Measurements from ENCODE around the gene RAPH1.
A peak's percentile ranks its signal among the peaks of the same experiment; 100 is the strongest.

Gene RAPH1

GRCh38 chr2:203489531-203489930, 45.6 kb downstream of the RAPH1 start:
- DNase-seq (ENCODE audit: low read depth in 2 of 2) = no peak

- DNase-seq (ENCODE audit: low read depth in 2 of 2) = peak in 1 of 2 donors; percentile 14
Observed at GRCh38 chr2:203484266-203485112, 50.6 kb downstream of the RAPH1 start.

DNA sequence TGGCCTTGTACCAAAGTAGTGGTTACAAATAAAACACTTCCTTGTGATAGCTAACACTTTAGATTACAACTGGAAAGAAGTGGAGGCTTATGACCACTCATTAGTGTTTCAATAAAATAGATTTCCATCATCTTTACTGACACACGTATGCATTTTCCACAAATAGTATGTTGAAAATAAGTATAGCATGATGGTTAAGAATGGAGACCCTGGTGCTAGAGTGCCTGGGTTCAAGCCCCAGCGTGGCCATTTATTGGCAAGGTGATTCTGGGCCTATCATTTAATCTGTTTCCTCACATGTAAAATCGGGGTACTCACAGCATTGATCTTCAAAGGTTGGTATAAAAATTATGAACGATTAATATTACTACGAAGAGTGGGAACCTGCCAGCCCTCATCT, 54.5 kb downstream of the RAPH1 start:
- DNase-seq (ENCODE audit: low read depth in 2 of 2) = no peak

DNA sequence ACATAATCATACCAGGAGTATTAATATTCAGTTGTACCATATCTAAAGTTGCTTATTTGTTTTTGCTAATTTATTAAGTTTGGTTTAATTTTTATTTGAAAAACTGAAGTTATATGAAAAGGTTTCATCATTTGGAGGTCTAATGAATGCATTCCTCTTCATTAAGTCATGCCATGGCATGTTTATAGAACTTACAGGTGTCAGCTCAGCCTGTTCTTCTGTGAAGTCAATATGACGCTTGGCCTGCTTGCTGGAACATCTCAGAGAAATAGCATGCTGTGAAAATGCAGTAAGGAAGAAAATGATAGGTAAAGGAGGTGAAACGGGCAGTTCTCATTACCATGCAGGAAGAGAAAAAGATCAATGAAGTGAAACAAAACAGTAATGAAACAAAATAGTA, 58.2 kb downstream of the RAPH1 start:
- DNase-seq (ENCODE audit: low read depth in 2 of 2) = no peak

GRCh38 chr2:203471323-203471722, 63.8 kb downstream of the RAPH1 start:
- no peak for DNase-seq (ENCODE audit: low read depth in 2 of 2)

DNA sequence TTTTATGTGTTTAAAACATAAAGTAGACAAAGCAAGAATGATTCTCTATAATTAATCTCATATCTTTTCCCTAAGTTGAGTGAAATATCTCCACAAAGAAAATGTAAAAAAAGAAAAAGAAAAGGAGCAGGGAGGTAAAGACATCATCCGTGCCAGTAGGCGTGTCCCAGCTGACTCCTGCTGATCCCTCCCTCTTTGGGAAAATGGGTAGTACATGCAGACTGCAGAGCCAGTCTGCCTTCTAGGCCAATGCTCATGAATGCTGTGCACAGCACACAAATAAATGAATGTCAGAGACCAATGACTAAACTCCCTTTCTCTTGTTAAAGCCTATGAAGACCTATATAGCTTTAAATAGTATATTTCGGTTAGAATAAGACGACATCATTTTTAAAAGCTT, 64.7 kb downstream of the RAPH1 start:
- DNase-seq (ENCODE audit: low read depth in 2 of 2) = no peak

DNA sequence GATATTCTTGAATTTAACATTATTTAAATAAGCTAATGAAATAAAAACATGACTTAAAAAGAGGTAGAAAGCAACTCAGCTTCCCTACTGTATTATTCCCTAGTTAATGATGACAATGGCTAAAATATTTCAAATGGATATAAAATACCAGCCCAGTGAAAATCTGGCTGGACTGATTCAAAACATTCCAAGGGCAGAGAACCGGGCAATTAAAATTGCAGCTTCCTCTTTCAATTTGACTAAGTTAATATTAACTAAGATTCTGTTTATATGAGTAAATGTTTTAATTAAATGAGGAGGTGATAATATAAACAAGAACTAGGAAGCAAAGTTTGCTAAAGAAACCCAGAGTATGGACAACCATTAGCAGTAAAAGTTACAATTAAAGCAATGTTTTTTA, 65.6 kb downstream of the RAPH1 start:
- DNase-seq (ENCODE audit: low read depth in 2 of 2) = no peak

GRCh38 chr2:203463266-203463678, 71.8 kb downstream of the RAPH1 start:
- no peak for DNase-seq (ENCODE audit: low read depth in 2 of 2)

DNA sequence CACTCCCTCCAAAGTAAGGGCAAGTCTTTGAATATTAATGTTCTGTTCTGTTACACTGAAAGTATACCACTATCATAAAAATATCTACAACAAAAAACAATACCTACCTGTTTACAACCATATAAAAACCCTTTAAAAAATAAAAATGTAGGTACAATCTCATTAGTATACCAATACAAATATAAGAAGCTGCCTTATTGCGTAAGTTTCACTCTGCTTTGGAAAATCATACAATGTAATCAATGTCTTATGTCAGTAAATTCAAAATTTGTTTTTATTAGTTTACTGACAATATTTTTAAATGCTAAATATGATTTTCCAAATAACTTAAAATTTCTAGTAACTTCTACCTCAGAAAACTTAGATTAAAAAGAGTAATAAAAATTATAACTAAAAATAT, 72.8 kb downstream of the RAPH1 start:
- DNase-seq (ENCODE audit: low read depth in 2 of 2) = no peak

DNA sequence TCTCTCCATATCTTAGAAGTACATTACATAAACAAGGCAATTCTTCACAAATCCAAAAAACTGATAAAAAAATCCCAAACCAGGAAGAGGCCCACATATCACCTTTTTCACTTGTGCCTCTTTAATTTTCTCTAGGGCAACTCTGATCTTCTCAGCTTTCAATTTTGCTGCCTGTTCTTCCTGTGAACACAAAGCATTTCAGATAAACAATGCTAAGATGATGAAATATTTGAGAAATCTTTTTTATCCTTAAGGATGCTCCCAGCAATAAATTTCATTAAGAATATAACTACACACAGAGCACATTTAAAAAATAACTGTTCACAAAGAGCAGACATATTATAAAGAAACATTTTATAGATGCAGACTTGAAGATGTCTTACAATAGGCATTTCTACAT, 73.4 kb downstream of the RAPH1 start:
- DNase-seq (ENCODE audit: low read depth in 2 of 2) = no peak

- DNase-seq (ENCODE audit: low read depth in 2 of 2) = no peak
Observed at GRCh38 chr2:203455209-203455608, 79.9 kb downstream of the RAPH1 start.

DNA sequence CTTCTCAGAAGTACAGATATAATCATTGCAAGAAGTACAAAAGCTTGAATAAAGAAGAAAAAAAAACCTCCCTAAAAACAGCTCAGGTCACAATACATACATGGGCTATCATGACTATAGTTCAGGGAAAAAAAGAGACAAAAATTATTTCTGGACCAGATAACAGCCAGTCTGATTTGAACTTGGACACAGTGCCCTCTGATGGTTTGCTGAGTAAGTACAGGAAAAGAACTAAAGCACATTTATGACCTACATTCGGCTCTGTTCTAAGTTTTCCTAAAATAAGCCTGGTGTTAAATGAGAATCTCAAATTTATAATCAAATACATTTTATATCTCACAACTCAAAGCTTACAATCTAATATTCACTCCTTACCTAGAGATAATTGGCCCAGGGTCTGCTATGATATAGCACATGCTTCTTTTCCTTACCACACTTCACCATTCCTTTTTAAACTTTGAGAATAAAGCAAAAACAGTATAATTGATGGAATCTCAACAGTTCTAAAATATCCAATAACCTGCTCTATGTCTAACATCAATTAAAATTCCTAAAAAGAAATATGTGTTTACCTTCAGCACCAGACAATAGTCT, 81.1 kb downstream of the RAPH1 start:
- DNase-seq (ENCODE audit: low read depth in 2 of 2) = peak in 1 of 2 donors; percentile 14

DNA sequence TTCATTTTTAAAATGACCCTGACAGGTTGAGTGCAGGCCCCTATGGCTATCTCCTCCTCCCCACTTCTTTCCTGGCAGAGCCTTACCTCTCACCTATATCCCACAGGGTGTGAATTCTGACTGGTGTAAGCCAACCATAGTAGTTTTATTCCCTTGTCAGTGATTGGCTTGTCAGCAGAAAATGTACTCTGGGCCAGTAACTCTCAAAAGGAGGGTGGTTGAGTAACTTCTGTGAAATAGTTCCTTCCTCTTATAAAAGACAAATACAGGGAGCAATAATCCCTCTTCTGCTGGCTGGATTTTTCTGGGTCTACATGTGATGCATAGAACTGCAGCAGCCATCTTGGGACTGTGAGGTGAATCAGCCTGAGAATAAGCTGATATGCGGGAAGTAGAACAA, 83.4 kb downstream of the RAPH1 start:
- no peak for DNase-seq (ENCODE audit: low read depth in 2 of 2)

GRCh38 chr2:203451011-203451410, 84.1 kb downstream of the RAPH1 start:
- DNase-seq (ENCODE audit: low read depth in 2 of 2) = no peak

DNA sequence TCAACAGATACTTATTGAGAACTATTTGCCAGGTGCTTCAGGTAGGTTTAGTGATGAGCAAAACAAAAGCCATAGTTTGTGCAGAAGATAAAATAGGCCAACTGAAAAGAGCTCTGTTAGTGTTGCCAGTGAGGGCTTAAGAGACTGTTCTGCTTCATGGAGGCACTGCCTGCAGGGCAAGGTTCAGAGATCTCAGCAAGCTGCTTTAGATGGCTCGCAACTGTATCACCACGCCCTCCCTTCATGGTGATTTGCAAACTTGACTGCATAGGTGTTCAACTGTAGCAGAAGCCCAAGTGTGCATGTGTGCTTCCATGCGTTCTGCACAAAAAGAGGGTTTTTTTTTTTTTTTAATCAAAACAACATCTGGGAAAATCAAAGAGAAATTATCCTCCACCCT, 84.5 kb downstream of the RAPH1 start:
- DNase-seq (ENCODE audit: low read depth in 2 of 2) = no peak

DNA sequence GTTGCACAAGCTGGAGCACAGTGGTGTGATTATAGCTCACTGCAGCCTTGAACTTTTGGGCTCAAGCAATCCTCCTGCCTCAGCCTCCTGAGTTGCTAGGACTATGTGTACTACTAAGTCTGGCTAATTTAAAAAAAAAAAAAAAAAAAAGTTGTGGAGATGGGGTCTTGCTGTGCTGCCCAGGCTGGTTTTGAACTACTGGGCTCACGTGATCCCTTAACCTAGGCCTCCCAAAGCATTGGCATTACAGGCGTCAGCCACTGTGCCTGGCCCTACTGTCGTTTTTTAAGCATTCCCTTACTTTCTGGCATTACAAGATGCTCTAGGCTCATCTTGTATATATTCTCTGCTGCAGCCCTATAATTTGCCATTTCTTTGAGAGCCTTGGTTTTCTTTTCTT, 88.3 kb downstream of the RAPH1 start:
- no peak for DNase-seq (ENCODE audit: low read depth in 2 of 2)

- DNase-seq (ENCODE audit: low read depth in 2 of 2) = no peak
Observed at GRCh38 chr2:203446071-203446481, 89.0 kb downstream of the RAPH1 start.

GRCh38 chr2:203444738-203445137, 90.4 kb downstream of the RAPH1 start:
- DNase-seq (ENCODE audit: low read depth in 2 of 2) = no peak

DNA sequence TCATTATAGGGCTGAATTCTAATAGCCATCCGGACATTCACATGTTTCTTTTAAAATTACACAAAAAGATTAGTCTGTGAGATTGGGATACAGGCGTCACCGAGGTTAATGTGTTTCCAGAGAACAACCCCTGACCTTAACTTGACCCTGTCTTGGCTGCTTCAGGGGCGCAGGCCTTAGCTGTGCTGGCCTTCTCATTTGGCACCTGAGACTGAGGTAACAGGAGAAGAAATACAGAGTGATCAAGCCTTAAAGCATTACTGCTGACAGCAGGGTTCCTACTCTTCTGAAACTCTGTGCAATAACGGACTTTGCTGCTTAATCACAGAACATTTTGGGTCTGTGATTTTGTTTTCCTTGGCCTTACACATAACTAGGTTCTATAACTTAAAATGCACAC, 92.6 kb downstream of the RAPH1 start:
- DNase-seq (ENCODE audit: low read depth in 2 of 2) = no peak

DNA sequence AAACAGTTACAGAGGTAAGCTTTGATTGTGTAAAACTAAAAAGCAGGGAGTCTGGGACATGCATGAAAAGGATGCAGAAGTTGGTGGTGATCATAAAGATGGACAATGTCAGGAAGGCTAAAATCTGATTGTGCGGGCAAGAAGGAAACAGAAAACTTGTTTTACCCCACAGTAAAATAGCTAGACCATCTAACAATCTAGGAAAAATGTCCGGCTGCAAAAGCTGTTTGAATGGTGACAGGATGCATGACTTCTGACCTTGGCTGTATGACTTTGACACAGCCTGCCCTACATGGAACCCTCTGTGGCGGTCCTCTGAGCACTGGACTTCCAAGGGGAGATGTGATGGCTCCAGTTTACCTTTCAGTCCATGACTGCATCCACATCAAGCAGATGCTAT, 93.6 kb downstream of the RAPH1 start:
- no peak for DNase-seq (ENCODE audit: low read depth in 2 of 2)

- DNase-seq (ENCODE audit: low read depth in 2 of 2) = no peak
Observed at GRCh38 chr2:203440671-203441070, 94.4 kb downstream of the RAPH1 start.

DNA sequence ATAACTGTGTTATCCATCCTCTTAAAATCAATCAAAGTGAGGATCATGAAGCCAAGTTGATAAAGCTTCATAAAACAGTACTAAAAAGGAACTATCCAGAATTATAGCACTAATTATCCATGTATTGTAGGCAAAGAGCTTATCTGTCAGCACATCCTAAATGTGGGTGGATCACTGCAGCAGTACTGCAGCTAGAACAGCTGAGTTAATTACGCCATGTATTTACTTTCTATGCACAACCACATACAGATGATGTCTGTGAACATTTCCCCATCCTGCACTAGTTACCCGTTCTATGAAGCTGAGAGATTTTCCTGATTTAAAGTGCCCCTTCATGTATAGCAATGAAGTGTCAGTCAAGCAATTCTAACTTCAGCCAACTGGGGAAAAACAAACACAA, 96.6 kb downstream of the RAPH1 start:
- DNase-seq (ENCODE audit: low read depth in 2 of 2) = no peak

DNA sequence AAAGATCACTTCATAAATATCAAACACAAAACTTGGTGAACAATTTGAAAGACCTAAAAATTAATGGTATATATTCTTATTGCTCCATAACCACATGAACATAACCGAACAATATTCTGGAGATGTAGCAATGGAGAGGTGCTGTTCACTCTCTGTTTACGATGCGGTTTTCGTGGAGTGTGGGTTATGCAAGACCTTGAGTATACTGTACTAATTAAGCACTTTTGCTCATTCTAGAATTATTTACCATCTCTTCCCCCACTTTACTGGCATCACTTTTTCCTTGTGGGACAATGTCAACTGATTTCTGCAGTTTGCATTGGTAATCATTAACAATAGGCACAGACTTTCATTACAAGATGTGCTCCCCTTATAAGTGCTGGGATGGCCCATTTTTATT, 97.6 kb downstream of the RAPH1 start:
- DNase-seq (ENCODE audit: low read depth in 2 of 2) = no peak

GRCh38 chr2:203436496-203436895, 98.6 kb downstream of the RAPH1 start:
- no peak for DNase-seq (ENCODE audit: low read depth in 2 of 2)

Measured in stimulated activated CD4-positive, alpha-beta T cell treated with anti-CD3 and anti-CD28 coated beads, Interleukin-1b, Interleukin-23, amount 100 ng/mL, for 4 hours (primary cell).